HEK293T (cell line): ENCODE data around the gene XPNPEP2.

Source experiments
- CTCF ChIA-PET: fragments of 350-600 bp; formaldehyde crosslinking; extraction: SDS; loops from one replicate; lab custom pipeline; 2021; ENCODE audit warnings: antibody characterized with exemption, inconsistent platforms; lab: Yijun Ruan, JAX
- POLR2A ChIA-PET: fragments of 350-600 bp; formaldehyde crosslinking; extraction: SDS; loops from one replicate; lab custom pipeline; 2020; ENCODE audit warnings: antibody characterized with exemption, inconsistent platforms; lab: Yijun Ruan, JAX
- DNase-seq: peaks from one replicate; pipeline ENCODE4 v3.0.0; 2012; ENCODE audit warnings: mixed read lengths; ENCODE audit errors: extremely low spot score
- ARNT ChIP-seq: fragments of 450-650 bp; IDR thresholded peaks from 2 replicates; pipeline ENCODE4 v1.6.1; 2017; ENCODE audit warnings: mild to moderate bottlenecking
- BHLHE40 ChIP-seq: fragments of 450-650 bp; IDR thresholded peaks from 2 replicates; pipeline ENCODE4 v1.6.1; 2016; ENCODE audit warnings: mild to moderate bottlenecking, moderate library complexity, borderline replicate concordance
- CTBP1 ChIP-seq: fragments of 450-650 bp; IDR thresholded peaks from 2 replicates; pipeline ENCODE4 v1.6.1; 2016; ENCODE audit warnings: borderline replicate concordance
- ELF4 ChIP-seq: fragments of 450-650 bp; IDR thresholded peaks from 2 replicates; pipeline ENCODE4 v1.6.1; 2017; ENCODE audit warnings: antibody characterized with exemption
- FOXA1 ChIP-seq: fragments of 450-650 bp; IDR thresholded peaks from 2 replicates; pipeline ENCODE4 v1.6.1; 2016; ENCODE audit warnings: mild to moderate bottlenecking
- FOXK2 ChIP-seq: fragments of 450-650 bp; IDR thresholded peaks from 2 replicates; pipeline ENCODE4 v1.6.1; 2016; ENCODE audit warnings: mild to moderate bottlenecking
- FOXM1 ChIP-seq: fragments of 450-650 bp; IDR thresholded peaks from 2 replicates; pipeline ENCODE4 v1.6.1; 2017; ENCODE audit warnings: mild to moderate bottlenecking, borderline replicate concordance
- HDGF ChIP-seq: fragments of 450-650 bp; IDR thresholded peaks from 2 replicates; pipeline ENCODE4 v1.6.1; 2017; ENCODE audit warnings: antibody characterized with exemption, borderline replicate concordance
- L3MBTL2 ChIP-seq: fragments of 450-650 bp; conservative IDR thresholded peaks from 2 replicates; pipeline ENCODE4 v1.6.1; 2016; ENCODE audit warnings: mild to moderate bottlenecking
- LEF1 ChIP-seq: fragments of 450-650 bp; IDR thresholded peaks from 2 replicates; pipeline ENCODE4 v1.6.1; 2017; ENCODE audit warnings: mild to moderate bottlenecking, borderline replicate concordance
- NFRKB ChIP-seq: fragments of 450-650 bp; IDR thresholded peaks from 2 replicates; pipeline ENCODE4 v1.6.1; 2016; ENCODE audit warnings: mild to moderate bottlenecking, moderate library complexity
- SP1 ChIP-seq: fragments of 450-650 bp; IDR thresholded peaks from 2 replicates; pipeline ENCODE4 v1.6.1; 2017
- SUZ12 ChIP-seq: fragments of 450-650 bp; IDR thresholded peaks from 2 replicates; pipeline ENCODE4 v1.6.1; 2016; ENCODE audit warnings: mild to moderate bottlenecking
- TARDBP ChIP-seq: fragments of 450-650 bp; IDR thresholded peaks from 2 replicates; pipeline ENCODE4 v1.6.1; 2016
- ZNF384 ChIP-seq: fragments of 450-650 bp; IDR thresholded peaks from 2 replicates; pipeline ENCODE4 v1.6.1; 2016
- TF ChIP-seq, protein P1 (sequence below): fragments of 450-650 bp; IDR thresholded peaks from 2 replicates; pipeline ENCODE4 v1.6.1; 2016

XPNPEP2 gene

GRCh38 chrX:129790146-129790545 is 51.4 kb downstream of the XPNPEP2 start:
- TF ChIP-seq, protein P1, sequence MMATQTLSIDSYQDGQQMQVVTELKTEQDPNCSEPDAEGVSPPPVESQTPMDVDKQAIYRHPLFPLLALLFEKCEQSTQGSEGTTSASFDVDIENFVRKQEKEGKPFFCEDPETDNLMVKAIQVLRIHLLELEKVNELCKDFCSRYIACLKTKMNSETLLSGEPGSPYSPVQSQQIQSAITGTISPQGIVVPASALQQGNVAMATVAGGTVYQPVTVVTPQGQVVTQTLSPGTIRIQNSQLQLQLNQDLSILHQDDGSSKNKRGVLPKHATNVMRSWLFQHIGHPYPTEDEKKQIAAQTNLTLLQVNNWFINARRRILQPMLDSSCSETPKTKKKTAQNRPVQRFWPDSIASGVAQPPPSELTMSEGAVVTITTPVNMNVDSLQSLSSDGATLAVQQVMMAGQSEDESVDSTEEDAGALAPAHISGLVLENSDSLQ: no peak
- no peak for TF ChIP-seq FOXK2
- ChIA-PET POLR2A (no interaction called here), CTCF (interaction anchor here (0.7 kb wide), 1 partner anchor 189 kb away, joined by 3 read pairs; no protein-coding TSS in a partner anchor)
- DNase-seq: no peak

DNA sequence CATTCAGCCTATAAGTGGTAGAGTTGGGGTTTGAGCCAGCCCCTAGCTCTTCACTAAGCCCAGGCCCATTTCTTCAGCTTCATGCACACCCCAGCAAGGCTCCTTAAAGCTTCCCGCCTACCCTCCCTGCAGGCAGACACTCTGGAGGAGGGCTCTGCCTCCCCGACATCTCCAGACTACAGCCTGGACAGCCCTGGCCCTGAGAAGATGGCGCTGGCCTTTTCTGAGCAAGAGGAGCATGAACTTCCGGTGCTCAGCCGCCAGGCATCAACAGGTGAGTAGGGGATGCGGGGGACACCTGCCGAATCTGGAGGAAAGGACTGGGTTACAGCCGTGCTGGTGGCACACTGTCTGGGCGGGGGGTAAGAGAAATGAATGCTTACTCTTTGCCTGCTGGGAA is 52.0 kb downstream of the XPNPEP2 start:
- CTCF ChIA-PET: interaction anchor here (0.7 kb wide), 1 partner anchor 189 kb away, joined by 3 read pairs; no protein-coding TSS in a partner anchor
- TF ChIP-seq TARDBP: no peak
- no peak for TF ChIP-seq BHLHE40
- no peak for TF ChIP-seq ARNT
- TF ChIP-seq CTBP1: no peak
- TF ChIP-seq FOXA1: no peak
- no peak for TF ChIP-seq ZNF384
- TF ChIP-seq NFRKB: no peak
- no peak for TF ChIP-seq FOXK2
- no peak for TF ChIP-seq FOXM1
- TF ChIP-seq HDGF: no peak
- no peak for TF ChIP-seq SP1
- TF ChIP-seq ELF4: no peak
- no peak for TF ChIP-seq SUZ12
- TF ChIP-seq LEF1: no peak
- no peak for TF ChIP-seq L3MBTL2
- TF ChIP-seq, protein P1: no peak

DNA sequence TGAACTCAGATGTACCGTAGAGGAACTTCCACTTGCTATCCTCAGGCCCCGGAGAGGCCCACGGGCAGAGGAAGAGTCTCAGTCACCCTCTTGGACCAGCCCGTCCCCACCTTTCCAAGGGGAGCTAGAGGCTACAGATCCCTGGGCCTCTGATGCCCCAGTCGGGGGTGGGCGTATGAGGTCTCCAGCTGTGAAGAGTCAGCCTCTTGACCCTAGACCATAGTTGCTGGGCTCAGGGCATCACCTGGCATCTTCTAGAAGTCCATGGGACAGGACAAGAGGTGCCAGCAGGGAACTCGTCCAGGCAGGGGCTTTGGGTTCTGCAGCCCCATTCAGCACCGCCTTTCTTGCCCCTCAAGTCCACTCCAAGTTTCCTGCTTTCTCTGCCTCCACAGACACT is 52.6 kb downstream of the XPNPEP2 start:
- ChIA-PET CTCF (no interaction called here), POLR2A (no interaction called here)
- no peak for DNase-seq
- TF ChIP-seq FOXM1: no peak
- no peak for TF ChIP-seq SUZ12
- TF ChIP-seq HDGF: no peak
- TF ChIP-seq CTBP1: no peak
- TF ChIP-seq, protein P1: no peak
- no peak for TF ChIP-seq FOXK2

More for the DNA sequence above, 52.0 kb downstream of the XPNPEP2 start:
- POLR2A ChIA-PET: no interaction called here
- no peak for DNase-seq

DNA sequence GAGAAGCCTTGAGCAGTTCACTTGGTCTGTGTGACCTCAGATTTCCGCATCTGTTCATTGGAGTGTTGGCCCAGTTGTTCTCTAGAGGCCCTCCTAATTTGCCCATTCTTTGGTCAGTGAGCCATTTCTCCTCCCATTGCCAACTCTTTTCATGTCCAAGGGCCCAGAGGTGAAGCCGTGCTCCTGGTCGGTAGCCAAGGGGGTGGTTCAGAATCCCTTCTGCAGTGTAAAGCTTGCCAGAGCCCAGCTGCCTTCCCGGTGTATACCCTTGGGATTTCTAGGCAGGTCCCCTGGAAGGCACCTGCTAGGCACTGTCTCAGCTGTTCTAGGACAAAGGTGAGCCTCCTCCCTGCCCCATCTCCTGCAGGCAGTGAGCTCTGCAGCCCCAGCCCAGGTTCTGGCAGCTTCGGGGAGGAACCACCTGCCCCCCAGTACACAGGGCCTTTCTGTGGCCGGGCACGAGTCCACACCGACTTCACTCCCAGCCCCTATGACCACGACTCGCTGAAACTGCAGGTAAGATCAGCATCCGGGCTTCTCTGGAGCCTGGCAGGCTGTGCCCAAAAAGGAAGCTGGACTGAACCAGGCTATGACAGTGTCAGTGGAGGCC is 53.3 kb downstream of the XPNPEP2 start:
- ChIA-PET CTCF (no interaction called here), POLR2A (no interaction called here)
- TF ChIP-seq TARDBP (no peak), HDGF (no peak), SP1 (no peak), ZNF384 (no peak), FOXK2 (no peak), L3MBTL2 (no peak), SUZ12 (no peak), FOXM1 (no peak), LEF1 (no peak), CTBP1 (no peak), ARNT (no peak), ELF4 (no peak), NFRKB (no peak), FOXA1 (no peak), BHLHE40 (no peak)
- TF ChIP-seq, protein P1: no peak
- no peak for DNase-seq

- no peak for TF ChIP-seq ARNT
- TF ChIP-seq ELF4: no peak
- TF ChIP-seq SUZ12: no peak
- no peak for TF ChIP-seq FOXK2
- TF ChIP-seq FOXM1: no peak
- TF ChIP-seq, protein P1: no peak
- TF ChIP-seq NFRKB: no peak
- TF ChIP-seq SP1: no peak
- no peak for TF ChIP-seq BHLHE40
- no peak for TF ChIP-seq TARDBP
- TF ChIP-seq LEF1: no peak
- no peak for TF ChIP-seq CTBP1
- no peak for TF ChIP-seq L3MBTL2
- TF ChIP-seq FOXA1: no peak
- TF ChIP-seq HDGF: no peak
- ChIA-PET POLR2A (no interaction called here), CTCF (no interaction called here)
- DNase-seq: no peak
Observed at GRCh38 chrX:129792586-129793291, 54.0 kb downstream of the XPNPEP2 start.
